GM18519 (cell line): Measurements from ENCODE around the gene PTPRD.

Experiments
- ATAC-seq: cut with Tn5 transposase; IDR thresholded peaks from one replicate; pipeline ENCODE4 v1.9.1; 2021; ENCODE audit warnings: mild to moderate bottlenecking, moderate library complexity; ENCODE audit not compliant: unreplicated experiment, low FRiP score

The PTPRD gene

DNA sequence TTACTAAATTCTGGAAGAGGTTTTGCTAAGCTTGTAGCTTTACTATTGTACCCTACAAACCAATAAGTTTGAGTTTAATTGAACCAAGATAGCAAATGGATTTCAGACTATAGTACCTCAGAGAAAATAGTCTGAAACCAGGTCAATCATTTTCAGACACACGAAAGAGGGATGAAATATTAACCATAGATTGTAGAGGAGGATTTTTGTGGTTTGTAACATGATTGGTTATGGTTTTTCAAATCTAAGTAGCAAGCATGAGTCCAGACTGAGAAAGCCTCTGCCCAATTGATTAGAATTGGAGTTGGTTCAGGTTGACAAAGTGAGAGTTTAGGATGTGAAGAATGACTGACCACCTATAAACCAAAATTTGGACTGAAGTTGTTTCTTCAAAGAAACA, 2250.6 kb downstream of the PTPRD start:
- ATAC-seq: no peak

DNA sequence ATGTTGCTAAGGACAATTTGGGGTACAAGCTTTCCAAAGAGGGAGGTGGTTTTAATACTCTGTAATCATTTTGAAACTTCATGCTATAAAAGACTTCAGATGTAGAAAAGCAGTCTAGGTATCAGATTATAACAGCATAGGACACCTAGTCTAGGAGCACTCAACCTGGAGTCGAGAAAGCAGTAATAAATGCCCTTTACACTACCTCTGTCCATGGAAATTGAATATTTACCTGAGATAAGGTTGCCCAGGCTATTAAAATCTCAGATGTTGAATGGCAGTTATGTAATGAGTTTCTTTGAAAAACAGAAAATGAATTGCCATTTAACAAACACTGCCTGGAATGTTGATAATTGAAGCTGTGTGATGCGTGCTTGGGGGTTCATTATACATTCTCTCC, 2251.4 kb downstream of the PTPRD start:
- no peak for ATAC-seq

DNA sequence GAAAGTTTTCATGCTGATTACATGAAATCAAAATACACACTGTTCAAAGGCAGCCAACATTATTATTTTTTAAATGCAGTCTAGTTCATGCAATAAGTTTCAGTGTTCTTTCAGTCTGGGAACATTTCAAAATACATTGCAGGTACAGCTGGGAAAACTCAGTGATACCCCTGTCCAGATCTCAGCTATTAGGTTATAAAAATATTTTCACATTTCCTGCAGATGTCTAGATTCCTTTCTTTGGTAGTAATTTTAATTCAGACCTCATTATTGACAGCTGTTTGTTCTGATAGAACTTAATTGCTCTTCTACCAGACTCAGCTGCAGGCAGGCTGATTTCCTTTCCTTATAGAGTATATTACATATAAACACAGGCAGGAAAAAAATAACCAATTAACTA, 2256.4 kb downstream of the PTPRD start:
- ATAC-seq: no peak

DNA sequence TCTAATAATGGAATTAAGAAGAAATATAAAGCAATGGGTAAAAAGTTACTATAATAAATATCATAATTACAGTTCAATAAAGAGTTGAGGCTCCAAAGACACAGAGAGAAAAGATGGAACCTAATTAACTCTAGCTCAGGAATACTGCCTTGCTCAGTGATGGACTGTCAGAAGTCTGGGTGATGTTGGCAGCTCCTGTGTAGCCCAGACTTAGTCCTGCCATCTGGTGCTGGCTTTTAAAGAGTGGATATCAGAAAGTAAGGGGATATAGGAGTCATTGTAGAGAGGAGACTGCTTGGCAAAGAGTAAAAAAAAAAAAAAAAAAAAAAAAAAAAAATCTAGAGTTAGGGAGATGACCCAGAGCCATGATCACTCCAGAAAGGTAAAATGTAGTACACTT, 2261.4 kb downstream of the PTPRD start:
- ATAC-seq: no peak

DNA sequence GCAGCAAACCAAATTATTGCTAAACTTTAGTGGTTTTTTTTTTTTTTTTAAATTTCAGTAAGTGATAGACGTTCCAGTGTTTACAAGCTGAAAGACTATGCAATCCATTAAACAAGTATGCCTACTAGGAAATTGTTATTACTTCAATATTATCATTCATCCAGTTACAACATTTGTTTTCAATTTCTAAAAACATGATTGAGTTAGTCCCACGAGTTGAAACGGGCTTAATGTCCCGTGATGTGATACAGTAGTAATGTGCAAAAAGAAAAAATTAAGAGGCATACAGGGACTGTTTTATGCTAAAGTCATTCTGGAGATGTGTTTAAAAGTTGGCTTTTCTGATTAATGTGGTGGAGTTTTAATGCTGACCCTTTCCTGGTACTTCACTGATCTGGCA, 2262.9 kb downstream of the PTPRD start:
- no peak for ATAC-seq

DNA sequence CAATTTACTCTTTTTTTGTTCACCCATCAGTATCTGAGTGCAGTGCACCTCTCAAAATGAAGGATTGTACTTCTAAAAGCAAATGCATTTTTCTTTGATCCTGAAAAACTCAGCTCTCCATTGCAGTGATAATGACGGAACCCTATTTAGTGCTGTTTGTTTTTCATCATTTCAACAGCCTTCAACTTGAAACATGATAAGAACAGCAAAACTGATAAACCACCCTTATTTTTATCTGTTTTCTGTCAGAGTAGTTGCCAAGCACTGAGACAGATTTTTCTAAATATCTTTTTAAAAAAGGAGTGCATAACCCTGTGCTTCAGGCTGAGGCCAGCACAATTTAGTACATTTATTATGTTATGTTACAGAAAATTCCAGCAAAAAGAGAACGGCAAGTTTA, 2263.4 kb downstream of the PTPRD start:
- no peak for ATAC-seq

DNA sequence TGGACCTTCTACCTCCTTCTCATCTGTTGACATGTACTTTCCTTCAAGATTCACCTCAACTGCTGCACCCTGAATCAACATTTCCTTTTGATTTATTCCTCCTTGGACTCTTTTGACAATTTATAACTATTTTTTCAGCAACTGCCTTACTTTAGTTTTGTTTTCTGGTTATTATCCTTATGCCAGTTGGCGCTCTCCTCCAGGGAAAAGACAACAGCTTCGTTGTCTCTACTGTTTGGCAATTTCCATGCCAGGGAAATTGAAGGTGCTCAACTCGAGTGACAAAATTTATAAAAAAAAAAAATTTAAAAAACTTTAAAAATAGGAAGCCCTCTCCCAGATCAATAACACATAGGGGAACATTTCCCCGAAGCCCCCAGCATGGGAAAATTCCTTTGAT, 2264.0 kb downstream of the PTPRD start:
- ATAC-seq: no peak

DNA sequence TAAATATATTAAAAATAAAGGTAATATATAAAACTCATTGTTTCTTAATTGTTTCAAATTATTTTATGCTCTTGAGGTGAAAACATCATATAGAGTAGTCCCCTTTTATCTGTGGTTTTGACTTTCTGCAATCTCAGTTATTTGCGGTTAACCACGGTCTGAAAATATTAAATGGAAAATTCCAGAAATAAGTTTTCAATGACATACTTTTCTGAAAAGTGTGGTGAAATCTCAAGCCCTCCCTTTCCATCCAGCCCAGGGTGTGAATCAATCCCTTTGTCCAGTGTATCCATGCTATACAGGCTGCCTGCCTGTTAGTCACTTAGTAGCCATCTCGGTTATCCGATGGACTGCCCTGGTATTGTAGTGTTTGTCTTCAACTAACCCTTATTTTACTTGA, 2266.5 kb downstream of the PTPRD start:
- ATAC-seq: no peak

DNA sequence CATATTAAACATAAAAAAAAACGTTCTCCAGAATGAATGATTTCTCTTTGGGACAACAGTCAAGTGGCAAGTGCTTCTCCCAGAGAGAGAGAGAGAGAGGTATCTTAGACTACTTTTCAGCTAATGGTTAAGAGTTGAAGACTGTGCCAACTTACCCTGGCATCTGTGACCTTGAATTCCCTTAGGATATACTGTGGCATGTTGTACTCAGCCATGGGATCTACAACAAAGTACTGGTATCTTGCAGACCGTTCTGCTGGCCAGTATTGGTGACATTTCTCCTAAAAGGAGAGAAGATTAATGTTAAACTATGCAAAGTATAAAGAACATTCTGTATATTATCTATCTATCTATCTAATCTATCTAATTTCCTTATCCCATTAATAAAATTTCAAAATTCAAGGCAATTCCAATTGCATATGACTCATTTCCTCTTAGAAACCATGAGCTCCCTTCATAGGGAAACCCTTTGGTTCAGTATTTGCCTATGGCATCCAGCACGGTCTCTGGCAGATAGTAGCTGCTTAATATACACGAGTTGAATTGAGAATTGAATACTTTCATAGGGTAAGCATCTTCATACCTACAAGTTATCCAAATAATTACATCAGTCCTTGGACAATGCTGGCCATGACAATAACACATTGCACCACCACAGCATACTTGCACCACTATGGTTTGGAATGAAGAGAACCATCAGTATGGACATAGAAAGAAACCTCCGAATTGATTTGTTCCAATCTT, 2273.9 kb downstream of the PTPRD start:
- ATAC-seq: no peak

- ATAC-seq: no peak
Measured at GRCh38 chr9:8337834-8338766, 2274.7 kb downstream of the PTPRD start.

- ATAC-seq: no peak
Measured at GRCh38 chr9:8332871-8333270, 2279.9 kb downstream of the PTPRD start.

DNA sequence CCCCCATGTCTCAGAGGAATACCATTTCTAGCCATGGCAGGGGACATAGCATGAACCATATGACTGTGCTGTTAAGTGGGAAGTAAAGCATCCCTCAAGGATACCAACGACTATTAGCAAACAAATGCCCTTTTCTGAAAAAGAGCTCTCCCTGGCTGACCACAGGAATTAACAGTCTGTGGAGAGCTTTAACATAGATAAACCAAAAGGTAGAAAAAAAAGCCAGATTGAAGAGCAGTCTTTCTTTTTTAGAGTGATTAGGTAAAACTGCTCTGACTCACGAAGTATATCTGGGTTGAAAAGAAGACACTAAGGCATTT, 2280.5 kb downstream of the PTPRD start:
- ATAC-seq: no peak

- no peak for ATAC-seq
Measured at GRCh38 chr9:8331507-8332330, 2281.1 kb downstream of the PTPRD start.

- ATAC-seq: no peak
Measured at GRCh38 chr9:8329561-8330283, 2283.1 kb downstream of the PTPRD start.

GRCh38 chr9:8315211-8315610, 2297.6 kb downstream of the PTPRD start:
- ATAC-seq: no peak

DNA sequence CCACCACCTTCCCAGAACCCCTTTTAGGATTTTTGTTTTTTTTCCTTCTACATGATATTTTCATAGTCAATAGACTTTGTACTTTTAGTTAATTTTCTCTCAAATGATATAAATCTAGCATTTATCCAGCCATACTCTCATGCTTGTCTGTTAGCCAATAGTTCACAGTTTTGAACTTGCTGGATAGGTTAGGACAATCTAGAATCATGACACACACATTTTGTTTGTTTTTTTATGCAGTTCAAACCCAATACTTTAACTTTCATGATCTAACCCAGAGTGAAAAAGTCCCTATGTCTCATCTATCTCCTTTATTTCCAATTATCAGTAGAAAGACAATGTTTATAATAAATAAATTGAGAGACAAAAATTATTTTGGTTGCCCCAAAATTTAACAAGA, 2303.5 kb downstream of the PTPRD start:
- ATAC-seq: no peak

GRCh38 chr9:8304720-8305119, 2308.1 kb downstream of the PTPRD start:
- ATAC-seq: no peak

GRCh38 chr9:8301296-8301695, 2311.5 kb downstream of the PTPRD start:
- ATAC-seq: no peak

GRCh38 chr9:8297047-8297446, 2315.8 kb downstream of the PTPRD start:
- ATAC-seq: no peak

DNA sequence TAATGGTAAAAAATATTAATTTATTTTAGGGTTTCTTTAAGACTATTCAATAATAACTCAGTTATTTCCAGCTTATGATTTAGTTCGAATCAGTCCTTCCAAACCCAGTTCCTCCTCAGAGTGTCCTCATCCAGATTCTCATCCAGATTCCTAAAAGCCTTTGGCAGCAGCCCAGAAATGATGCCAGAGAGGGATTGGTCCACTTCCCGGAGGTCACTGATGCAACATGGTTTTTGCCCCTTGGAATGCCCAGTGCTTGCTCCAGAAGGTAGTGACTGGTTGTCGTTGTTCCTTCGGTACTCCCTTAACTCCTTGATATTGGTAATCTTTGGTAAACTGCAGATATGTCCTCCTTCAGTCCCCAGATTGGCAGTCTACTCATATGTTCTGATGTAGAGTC, 2320.1 kb downstream of the PTPRD start:
- no peak for ATAC-seq
